Superior temporal gyrus (tissue), 1 donor: ENCODE measurements around the gene COL15A1.

Experiments used
- DNase-seq: peaks from one replicate; pipeline ENCODE4 v3.0.0-alpha.2; 2016; ENCODE audit errors: extremely low spot score

Gene COL15A1

DNA sequence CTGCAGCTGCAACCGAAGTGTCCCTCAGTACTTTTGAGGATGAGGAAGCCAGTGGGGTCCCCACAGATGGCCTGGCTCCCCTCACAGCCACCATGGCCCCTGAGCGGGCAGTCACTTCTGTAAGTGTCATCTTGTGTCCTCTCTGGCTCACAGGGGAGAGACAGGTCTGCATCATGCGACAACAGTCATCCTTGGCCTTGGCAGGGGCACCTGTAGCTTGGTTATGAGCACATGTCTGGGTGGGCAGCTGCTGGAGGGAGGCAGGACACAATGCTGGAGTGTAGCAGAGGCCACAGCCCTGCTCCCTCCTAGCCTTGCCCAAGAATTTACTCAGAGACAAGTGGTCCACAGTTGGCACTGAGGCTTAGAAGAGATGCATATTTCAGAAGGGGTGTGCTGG lies 71.7 kb downstream of the COL15A1 start:
- no peak for DNase-seq

DNA sequence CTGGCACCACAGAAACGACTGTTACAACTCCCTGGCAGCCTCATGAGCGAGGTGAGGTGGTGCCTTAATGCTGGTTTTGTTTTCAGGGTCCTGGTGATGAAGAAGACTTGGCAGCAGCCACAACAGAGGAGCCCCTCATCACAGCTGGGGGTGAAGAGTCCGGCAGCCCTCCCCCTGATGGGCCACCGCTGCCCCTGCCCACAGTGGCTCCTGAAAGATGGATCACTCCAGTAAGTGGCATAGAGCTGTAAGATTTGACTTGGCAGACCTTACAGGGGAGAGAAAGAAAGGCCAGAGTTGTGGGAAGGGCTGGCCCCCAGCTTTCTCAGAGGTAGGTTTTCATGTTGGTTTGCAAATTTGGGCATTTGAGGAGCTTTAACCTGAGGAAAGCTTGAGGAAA lies 72.2 kb downstream of the COL15A1 start:
- no peak for DNase-seq

DNA sequence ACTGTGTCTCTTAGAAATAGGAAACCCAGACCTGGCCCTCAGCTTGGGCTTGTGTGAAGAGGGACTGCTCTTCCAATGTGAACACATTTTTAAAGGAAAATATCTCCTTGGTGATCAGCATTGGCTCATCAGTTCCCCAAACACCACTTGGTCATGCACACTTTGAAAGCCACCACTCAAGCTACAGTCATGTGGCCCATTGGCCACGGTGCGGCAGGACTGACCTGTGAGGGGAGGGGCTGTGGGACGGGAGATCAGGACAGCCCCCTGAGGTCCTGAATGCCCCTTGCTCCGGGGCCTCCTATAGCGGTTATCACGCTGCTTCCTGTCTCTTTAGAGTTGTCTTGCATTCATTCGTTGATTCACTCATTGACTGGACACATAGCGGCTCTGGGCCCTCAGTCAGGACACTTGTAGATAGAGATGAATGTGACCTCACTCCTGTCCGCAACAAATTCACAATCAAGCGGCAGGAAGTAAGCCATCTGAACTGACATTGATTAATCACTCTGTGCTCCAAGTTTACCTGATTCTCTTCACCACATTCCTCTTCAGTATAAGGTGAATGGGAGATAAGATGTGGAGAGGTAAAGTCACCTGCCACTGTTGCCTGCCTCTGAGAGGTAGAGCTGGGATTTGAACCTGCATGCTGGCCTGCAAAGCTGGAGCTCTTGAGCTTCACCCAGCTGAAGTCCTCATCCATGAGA lies 73.1 kb downstream of the COL15A1 start:
- DNase-seq: no peak

DNA sequence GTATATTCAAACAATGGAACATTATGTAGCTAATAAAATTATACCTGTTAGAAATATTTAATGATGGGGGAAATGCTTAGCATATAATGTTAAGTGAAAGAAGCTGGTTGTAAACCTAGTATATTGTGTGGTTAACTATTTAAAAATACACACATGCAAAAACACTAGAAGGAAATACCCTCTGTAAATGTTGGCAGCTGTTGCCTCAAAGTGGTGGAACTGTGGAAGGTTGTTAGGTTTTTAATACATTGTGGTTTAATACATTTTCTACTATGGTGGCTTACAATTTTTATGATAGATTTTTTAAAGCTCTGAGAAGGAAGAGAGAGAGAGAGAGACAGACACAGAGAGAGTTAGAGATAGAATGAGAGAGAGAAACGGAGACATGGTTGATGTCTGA lies 74.9 kb downstream of the COL15A1 start:
- DNase-seq: no peak

DNA sequence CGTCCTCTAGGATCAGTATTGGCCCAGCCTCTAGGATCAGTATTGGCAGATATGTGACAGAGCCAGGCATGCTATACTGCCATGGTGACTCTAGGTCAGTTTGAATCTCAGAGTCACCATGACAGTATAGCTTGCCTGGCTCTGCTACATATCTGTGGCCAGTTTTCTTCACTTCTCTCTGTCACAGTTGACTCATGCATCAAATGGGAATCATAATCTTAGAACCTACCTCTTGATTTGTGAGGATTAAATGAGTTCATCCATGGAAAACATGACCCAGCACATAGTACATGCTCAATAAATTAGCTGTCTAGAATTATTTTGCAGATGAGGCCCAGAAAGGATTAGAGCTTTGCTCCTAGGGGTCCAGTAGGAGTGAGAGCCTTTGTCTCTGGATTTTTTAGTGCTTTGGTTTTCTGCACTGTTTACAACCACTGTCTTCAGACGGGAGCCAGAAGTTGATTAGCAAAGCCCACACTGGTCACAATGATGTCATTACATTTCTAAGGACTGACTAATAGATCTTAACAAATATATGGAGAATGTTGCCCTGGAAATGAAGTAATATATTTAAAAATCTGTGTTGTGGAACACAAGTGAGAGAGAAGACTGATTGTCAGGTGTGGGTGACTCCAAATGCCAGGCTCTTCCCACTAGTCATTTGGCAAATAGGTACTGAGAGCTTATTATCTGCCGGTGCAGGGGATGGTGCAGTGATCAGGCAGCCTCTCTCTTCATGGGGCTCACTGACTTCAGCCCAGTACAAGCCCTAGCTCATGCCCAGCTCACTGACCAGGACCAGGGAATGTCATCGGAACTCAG lies 76.0 kb downstream of the COL15A1 start:
- DNase-seq: no peak

DNA sequence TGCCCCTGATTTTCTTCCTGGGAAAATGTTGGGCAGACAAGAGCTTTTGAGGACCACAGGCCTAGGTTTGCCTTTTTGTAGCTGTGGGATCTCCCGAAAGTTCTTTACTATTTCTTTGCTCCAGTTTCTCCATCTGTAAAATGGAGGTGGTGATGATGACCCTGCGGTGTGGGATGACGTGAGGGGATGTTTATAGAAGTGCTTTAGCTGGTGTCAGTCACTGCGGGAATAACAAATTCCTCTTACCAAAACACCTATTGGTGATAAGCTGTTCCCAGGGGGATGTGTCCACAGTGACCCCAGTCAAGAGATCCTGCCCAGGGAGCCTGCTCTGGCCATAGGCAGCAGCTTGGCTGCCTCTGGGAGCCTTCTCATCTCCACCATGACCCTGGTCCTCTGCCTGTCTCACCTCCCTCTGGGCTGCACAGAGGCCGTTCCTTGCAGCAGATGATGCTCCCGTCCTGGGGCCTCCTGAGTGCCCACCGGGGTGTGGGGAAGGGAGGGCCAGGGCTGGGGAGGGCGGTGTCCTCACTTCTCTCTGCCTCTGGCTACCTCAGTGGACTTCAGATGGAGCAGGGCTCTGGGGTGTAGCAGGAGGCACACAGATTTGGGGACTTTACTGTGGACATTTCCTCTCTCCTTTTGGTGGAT lies 77.2 kb downstream of the COL15A1 start:
- DNase-seq: no peak

DNA sequence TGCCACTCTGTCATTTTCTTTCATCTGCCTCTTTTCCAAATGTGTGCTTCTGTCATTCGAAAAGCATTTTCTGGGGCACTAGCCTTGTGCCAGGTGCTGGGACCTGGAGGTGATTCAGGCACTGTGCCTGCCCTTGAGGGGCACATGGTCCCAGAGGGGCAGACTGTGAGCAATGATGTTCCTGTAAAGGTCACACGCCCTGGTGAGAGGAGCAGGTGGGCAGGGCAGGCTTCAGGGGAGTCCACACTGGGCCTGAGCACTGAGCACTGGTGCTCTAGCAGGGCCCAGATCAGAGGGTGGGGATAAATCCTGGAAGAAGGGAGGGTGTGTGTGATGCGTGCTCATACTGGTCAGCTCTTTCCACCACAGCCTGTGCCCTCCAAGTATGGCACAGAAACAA lies 77.8 kb downstream of the COL15A1 start:
- no peak for DNase-seq

DNA sequence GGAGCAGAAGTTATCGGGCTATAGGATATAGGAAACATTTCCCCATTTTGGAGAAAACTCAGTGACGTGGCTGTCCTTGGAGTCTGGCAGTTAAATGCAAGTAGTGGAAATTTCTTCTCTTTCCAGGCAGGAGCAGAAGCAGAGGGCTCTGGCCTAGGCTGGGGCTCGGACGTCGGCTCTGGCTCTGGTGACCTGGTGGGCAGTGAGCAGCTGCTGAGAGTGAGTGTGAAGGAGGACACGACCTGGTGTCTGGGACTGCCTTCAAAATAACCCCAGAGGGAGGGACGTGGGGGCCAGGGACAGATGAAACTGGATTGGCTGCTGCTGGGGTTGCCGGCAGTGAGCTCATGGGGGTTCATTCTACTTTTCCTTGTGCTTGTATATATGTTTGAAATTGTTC lies 79.5 kb downstream of the COL15A1 start:
- DNase-seq: no peak

DNA sequence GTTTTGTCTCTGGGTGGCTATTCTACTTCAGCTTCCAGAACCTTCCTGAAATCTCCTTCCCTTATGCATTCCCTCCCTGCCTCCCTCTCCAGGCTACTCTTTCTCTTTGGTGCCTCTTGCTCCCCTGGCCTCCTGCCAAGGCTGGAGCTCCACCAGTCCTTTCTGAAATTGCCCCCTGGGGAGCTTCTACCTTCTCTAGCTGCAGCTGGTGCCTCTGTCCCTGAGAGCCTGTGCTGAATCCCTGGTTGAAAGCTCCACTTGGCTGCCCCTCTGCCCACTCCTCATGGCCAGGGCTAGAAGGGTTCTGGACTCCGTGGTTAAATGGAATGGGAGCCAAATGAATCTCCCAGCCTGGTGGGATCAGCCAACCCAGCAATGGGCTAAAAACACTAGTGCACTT lies 80.1 kb downstream of the COL15A1 start:
- DNase-seq: no peak

DNA sequence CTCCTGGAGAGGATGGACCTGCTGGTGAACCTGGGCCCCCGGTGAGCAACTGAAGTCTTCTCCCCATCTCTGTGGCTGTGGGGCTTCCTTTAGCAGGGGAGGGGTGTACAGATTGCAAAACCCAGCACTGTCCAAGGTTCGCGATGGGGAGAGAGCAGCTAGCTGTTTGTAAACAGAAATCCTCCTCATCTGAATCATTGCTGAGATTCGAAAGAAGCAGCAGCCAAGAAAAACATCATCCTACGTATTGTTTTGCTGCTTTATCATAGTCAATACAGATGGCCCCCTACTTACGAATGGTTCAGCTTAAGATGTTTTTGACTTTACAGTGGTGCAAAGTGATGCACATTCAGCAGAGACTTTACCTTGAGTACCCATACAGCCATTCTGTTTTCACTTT lies 81.3 kb downstream of the COL15A1 start:
- DNase-seq: no peak

DNA sequence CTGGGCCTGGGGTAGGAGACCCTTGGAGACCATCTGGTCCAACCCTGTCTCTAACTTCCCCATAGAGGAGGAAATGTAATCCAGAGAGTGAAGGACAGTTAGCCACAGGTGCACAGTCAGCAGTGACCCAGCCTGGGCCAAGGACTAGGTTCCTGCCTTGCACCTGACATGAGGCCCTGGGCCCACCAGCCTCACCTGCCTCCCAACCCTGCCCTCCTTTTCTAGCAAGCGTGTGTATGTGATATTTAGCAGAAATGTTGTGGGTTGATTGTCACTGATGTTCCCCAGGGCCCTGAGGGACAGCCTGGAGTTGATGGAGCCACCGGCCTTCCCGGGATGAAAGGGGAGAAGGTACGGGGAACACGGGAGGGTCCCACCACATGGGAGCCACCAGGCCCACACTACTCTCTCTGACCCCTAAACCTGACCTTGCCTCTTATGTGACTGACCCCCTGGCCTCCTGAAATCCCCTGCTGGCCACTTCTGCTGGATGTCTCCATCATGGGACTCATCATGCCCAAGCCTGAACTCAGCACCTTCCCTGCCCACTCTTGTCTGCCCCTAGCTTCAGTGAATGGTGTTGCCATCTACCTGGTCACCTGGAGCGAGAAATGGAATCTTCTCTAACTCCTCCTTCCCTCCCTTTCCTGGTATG lies 82.0 kb downstream of the COL15A1 start:
- DNase-seq: no peak

DNA sequence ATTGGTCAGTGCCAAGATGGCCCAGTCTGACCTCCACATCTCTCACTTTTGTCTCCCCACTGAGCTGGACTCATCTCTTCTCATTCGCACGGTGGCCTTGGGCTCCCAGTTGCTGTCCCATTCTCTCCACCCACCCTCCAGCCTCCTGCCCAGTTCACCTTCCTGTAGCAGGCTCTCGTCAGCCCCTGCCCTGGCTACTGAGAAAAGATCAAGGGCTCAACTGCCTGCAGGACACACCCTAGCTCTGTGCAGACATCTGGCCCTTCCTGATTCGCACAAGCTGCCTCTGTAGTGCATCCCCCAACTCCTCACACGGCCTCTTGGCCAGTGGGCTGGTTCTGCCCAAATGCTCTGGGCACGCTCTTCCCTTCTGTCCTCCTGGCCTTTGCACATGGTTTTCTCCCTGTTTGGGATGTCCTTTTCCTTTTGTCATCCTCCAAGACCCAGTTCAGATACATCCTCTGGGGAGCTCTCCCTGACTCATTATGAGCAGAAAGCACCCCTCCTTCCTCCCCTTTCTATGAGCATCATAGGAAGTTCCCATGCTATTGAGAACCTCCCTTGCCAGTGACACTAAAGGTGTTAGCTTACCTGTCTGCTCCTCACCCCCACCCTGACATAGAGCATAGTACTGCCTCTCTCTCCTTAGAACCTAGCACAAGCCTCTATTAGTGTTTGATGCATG lies 82.7 kb downstream of the COL15A1 start:
- DNase-seq: no peak

DNA sequence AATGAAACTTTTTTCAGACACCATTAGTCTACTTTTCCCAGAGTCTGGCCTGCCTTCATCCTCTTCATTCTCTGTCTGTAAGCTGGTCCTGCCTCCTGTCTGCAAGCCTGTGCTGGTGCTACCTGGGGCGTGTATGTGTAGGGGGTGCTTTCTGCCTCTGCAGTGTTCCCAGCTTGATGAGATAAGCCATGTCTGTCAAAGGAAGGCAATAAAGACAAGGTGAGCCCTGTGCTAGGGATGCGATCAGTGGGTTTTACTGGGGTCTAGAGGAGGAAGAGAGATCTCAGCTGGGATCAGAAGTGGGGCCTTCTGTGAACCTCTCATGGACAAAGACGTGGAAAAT lies 83.2 kb downstream of the COL15A1 start:
- no peak for DNase-seq

DNA sequence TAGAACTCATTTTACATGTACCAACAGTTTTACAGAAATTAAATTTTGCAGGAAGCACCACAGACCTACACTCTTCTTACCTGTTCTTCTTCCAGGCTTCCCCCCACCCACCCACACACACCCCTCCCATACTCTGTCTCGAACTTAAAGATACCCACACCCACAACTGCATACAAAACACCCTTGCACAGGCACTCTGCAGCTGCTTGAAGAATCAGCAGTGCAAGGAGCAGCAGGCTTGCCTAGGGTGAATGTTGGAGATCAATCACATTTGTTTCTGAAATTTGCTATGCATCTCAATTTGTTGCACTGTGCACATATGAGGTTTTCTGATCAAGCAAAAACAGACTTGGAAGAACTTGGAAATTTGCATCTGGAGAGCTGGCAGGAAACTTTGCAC lies 83.7 kb downstream of the COL15A1 start:
- no peak for DNase-seq

DNA sequence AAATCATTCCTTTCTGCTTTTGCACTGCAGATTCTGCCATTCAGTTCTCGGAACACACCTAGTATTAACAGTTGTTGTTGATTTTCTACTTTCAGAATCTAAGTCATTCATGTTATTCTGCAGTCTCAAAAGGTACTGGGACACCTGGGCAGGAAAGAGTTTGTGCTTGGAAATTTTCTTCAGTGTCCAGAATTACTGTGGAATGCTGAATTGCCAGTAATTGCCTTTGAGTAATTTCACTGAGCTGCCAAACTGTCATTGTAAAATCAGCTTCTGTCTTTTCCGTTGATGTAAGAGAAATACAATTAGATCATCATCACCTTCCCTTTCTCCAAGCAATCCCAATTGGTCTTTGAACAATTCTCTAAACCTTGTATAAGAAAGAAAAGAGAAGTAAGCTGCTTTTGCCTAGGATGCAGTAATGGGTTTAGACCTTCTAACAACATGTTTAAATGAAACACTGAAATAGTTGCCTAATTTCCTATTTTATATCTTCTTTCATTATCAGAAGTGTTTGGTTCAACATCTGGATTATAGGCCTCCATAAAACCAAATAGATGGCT lies 85.5 kb downstream of the COL15A1 start:
- no peak for DNase-seq

DNA sequence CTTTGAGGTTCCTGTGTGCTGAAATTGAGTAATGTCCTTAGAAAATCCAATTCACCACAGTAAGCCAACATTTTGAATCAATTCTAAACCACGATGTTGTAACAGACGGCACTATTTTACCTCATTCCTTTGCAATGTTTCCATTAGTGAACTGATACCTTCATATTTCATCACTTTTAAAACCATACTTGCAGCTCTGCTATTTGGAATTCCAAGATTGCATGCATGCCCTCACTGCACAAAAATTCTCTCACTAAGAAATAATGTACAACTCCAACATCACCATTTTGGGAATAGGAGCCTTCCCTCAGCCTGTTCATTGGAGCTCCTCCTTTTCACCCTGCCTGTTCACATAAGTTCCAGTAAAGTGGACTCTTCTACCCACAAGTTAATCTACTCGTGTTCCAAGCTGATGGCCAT lies 86.4 kb downstream of the COL15A1 start:
- no peak for DNase-seq

DNA sequence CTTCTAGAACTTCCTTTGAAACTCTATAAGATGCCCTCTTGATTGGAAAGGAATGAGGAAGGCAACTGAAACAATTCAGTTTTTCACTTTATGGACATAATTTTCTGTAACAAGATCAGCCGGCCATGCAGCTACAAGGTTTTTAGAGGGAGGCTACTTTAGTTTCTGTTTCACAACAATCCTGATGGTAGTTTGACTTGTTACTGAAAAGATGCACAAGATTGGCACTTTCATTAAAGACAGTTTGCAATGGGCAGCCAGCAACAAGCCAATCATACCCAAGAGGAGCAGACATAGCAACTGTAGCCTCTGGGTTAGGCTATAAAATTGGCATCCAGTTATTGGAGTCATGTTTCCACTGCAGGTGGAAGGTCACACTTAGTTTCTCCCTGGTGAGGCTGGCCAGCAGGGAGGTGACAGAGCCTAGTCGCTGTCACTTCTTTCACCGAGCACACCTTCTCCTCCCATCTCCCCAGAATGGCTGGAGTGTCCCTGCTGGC lies 87.0 kb downstream of the COL15A1 start:
- DNase-seq: no peak

DNA sequence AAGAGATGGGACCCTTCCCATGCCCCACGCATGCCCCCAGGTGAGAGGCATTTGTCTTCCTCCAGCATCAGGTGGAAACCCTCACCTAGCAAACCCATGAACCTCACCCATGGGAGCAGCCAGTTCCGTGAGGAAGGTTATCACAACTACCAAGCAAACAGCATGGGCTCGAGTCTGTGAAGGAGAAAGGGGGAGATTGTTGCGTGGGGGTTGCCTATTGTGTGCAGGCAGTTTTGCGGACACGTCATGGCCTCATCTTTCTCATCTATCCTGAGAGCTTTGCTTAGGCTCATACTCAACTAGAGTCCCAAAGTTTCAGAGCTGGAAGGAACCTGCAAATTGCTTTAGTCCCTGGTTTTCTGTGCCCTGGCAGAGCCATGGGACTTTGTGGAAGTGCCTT lies 87.6 kb downstream of the COL15A1 start:
- DNase-seq: no peak

DNA sequence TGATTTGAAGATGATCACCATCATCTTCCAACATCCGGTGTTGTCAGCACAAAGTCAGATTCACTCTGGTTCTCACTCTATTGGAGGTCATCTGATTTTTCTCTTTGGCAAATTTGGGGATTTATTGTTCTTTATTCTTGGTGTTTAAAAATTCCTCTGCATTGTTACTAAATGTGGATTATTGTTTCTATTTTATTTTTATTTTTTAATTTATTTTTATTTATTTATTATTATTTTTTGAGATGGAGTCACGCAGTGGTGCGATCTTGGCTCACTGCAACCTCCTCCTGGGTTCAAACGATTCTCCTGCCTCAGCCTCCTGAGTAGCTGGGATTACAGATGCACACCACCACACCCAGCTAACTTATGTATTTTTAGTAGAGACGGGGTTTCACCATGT lies 88.3 kb downstream of the COL15A1 start:
- no peak for DNase-seq

DNA sequence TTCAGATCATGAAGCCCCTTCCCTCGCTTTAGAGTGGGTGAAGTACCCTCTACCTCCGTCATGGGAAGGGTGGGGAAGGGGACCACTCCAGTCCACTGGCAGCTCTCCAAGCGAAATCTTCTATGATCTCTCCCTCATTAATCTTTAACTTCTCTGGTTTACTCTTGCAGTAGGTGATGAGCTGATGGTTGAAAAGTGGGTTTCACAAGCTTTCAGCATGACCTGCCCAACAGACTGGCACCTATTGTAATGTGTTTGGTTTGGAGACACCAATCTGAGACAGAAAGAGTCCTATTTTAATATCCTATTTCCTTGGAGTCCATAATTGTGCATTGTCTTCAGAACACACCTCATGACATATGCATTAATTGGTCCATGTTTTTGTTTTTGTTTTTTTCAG lies 90.4 kb downstream of the COL15A1 start:
- no peak for DNase-seq

DNA sequence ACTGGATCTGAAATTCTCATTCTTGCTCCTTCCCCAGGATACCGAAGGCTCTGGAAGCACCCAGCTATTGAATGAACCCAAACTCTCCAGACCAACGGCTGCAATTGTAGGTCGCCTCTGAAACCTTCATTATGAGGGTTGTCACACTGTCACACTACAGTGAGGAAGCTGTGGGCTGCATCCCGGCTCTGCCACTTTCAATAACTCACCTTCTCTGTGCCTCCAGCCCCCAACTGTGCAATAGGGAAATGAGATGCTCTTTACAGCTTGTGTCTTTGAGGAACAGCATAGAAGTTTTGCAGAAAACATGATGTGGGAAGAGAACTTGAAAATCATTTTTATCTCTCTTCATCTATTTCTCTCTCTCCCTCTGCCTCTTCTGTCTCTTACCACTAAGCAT lies 91.6 kb downstream of the COL15A1 start:
- no peak for DNase-seq
